Left lung (tissue), 10 donors: Measurements from ENCODE around the gene PSMA5. TPM values are rescaled to one million over a fixed set of nuclear protein-coding genes. Genes with fewer than 3 reads are reported as not detected.

Source experiments
- ATAC-seq: fragments of 200-7000 bp; cut with Tn5 transposase; one replicate; pipeline ENCODE4 v1.9.1; 2020; ENCODE audit warnings: moderate library complexity
- DNase-seq, 4 donors: peaks; one replicate each; pipeline ENCODE4 v3.0.0-alpha.2; 2013 to 2020
- H3K27ac ChIP-seq, 2 donors: fragments of 200-600 bp; sonication (generic) in 1 of 2; one replicate each; pipeline versions ENCODE4 v1.5.0 to v1.8.0; 2020 to 2021
- H3K27me3 ChIP-seq, 2 donors: fragments of 200-600 bp; sonication (generic) in 1 of 2; one replicate each; pipeline versions ENCODE4 v1.5.0 to v1.8.0; 2020 to 2021
- H3K36me3 ChIP-seq, 2 donors: fragments of 200-600 bp; sonication (generic) in 1 of 2; one replicate each; pipeline versions ENCODE4 v1.5.0 to v1.8.0; 2020 to 2021
- H3K4me1 ChIP-seq, 2 donors: fragments of 200-600 bp; one replicate each; pipeline ENCODE4 v1.8.0; 2021
- H3K4me3 ChIP-seq, 2 donors: fragments of 200-600 bp; sonication (generic) in 1 of 2; one replicate each; pipeline versions ENCODE4 v1.5.0 to v1.8.0; 2020 to 2021; ENCODE audit warnings: mild to moderate bottlenecking in 1 of 2
- H3K9me3 ChIP-seq, 2 donors: fragments of 200-600 bp; sonication (generic) in 1 of 2; one replicate each; pipeline versions ENCODE4 v1.5.0 to v1.8.0; 2020 to 2021
- intact Hi-C, 2 donors: fragments of 100-400 bp; cut with DNase I; formaldehyde crosslinking; loops; one replicate each; pipeline versions ENCODE4 v1.11.2 to v1.14.2; 2022
- polyA plus RNA-seq, 6 donors: library from polyadenylated mRNA; unstranded; fragments of 120-200 nt; gene quantifications; one replicate each; pipeline ENCODE4 v1.2.1, GENCODE V29; 2013; ENCODE audit not compliant: insufficient read length in 6 of 6
- total RNA-seq, 2 donors: library from RNA; stranded (reverse); fragmentation: NEBNext Ultra II Directional; extraction: Animal tissue kit (Norgen Biotek cat#: 25700); gene quantifications; one replicate each; pipeline ENCODE4 v1.2.1, GENCODE V29; 2021
- TF ChIP-seq, protein P1 (sequence below), 2 donors: fragments of 200-600 bp; sonication (generic) in 1 of 2; IDR thresholded peaks; one replicate each; pipeline versions ENCODE4 v1.5.0 to v1.8.0; 2021; ENCODE audit warnings: antibody characterized with exemption in 2 of 2
- donor health status: DM: no; HTN: yes; CAD: no.
- donor health status: DM: no; HTN: no; CAD: no.

The PSMA5 gene
- total and polyA plus RNA-seq, 8 donors = 62.2 to 94.7 (median 88.3) TPM

DNA sequence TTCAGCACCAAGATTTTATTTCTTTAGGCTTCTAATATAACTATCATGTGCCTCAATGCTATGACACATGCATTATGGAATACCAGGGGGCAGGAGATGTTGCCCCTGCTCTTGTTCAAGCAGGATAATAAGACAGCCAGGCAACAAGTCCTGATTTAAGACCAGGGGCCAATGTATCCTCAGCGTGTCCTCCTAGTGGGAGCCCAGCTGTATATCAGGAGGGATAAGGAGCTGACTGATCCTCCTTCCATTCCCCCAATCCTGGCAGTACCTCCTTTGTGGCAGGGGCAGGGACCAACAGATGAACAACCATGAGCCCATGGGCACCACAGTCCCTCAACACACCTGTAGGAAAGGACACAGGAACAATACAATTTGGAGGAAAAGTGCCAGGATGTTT lies 57.8 kb downstream of the PSMA5 start:
- DNase-seq = no peak
- peak overlapping the region in 1 of 2 donors; percentile 85 for H3K27ac ChIP-seq
- H3K36me3 ChIP-seq = peaks cover 0 to 32% of the 10 kb centered on the region in 2 donors
- no peak overlapping the region for H3K4me3 ChIP-seq
- TF ChIP-seq, protein P1, sequence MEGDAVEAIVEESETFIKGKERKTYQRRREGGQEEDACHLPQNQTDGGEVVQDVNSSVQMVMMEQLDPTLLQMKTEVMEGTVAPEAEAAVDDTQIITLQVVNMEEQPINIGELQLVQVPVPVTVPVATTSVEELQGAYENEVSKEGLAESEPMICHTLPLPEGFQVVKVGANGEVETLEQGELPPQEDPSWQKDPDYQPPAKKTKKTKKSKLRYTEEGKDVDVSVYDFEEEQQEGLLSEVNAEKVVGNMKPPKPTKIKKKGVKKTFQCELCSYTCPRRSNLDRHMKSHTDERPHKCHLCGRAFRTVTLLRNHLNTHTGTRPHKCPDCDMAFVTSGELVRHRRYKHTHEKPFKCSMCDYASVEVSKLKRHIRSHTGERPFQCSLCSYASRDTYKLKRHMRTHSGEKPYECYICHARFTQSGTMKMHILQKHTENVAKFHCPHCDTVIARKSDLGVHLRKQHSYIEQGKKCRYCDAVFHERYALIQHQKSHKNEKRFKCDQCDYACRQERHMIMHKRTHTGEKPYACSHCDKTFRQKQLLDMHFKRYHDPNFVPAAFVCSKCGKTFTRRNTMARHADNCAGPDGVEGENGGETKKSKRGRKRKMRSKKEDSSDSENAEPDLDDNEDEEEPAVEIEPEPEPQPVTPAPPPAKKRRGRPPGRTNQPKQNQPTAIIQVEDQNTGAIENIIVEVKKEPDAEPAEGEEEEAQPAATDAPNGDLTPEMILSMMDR (IDR thresholded peaks at IDR 0.05) = no peak
- no peaks in the 10 kb centered on the region for H3K27me3 ChIP-seq
- H3K9me3 ChIP-seq = no peaks in the 10 kb centered on the region
- no peak for ATAC-seq
- H3K4me1 ChIP-seq = peaks cover 22 to 52% of the 10 kb centered on the region in 2 donors
- intact Hi-C loops = no loop called here

DNA sequence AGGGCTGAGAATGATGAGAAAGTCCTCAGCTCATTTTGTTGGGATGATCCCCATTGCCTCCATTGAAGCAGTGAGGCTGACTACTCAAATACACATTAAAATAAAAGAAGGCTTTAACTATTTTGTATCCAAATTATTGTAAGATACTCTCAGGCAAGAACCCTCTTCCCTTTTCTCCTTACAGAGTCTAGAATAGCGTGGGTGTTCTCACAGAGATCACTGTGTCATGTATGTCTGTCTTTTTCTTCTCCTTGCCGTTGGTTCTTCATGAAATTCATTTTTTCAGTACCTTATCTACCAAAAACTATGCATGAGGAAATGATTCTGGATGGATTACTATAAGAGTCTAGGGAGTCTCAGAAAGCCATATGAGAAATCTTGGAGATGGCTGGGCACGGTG lies 58.6 kb downstream of the PSMA5 start:
- Histone ChIP-seq H3K36me3 (peaks cover 0 to 32% of the 10 kb centered on the region in 2 donors), H3K27ac (no peak overlapping the region), H3K4me1 (peaks cover 22 to 44% of the 10 kb centered on the region in 2 donors), H3K27me3 (no peaks in the 10 kb centered on the region), H3K4me3 (no peak overlapping the region), H3K9me3 (no peaks in the 10 kb centered on the region)
- no peak for ATAC-seq
- TF ChIP-seq, protein P1 (IDR thresholded peaks at IDR 0.05) = no peak
- intact Hi-C loops = no loop called here
- DNase-seq = no peak

DNA sequence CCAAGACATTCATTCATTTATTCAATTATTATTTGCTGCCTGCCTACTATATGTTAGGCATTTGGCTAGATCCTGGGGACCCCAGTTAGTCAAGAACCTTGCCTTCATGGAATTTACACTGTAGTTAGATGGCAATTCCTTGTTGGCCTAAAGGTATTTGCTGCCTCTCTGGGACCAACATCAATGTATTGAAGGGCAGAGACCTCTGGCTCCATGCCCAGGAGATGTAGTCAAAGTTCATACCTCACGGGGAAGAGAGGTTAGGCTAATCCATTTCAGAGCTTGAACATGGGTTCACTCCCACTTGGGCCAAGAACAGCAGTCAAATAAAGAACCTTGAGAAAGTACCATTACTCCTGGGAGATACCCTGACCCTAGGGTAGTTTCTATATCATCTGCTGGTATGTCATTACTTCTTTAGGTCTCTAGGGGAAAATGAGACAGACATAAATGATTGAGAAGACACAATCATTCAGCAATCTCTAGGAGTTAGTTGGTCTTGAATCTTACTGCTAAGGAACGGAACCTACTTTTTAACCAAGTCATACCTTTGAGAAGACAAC lies 60.5 kb downstream of the PSMA5 start:
- intact Hi-C loops = no loop called here

DNA sequence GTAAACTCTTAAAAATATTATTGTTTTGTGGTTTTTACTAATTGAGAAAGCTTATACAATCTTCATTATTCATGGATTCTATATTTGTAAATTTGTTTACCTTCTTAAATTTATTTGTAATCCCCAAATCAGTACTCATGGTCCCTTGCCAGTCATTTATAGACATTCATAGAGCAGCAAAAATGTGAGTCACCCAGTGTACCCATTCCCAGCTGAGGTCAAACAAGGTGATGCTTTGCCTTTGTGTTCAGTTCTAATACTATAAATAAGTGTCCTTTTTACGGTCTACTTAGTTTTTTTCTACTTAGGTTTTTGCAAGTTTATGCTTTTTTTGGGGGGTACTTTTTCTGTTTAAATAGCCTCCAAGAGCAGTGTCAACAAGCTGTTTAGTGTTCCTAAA lies 64.6 kb downstream of the PSMA5 start:
- DNase-seq (no peak), ATAC-seq (peak; percentile 25)
- peaks cover 0 to 9% of the 10 kb centered on the region in 2 donors for H3K4me1 ChIP-seq
- H3K36me3 ChIP-seq = peaks cover 0 to 17% of the 10 kb centered on the region in 2 donors
- no peak overlapping the region for H3K27ac ChIP-seq
- H3K9me3 ChIP-seq = no peaks in the 10 kb centered on the region
- intact Hi-C loops = no loop called here
- TF ChIP-seq, protein P1 (IDR thresholded peaks at IDR 0.05) = no peak
- no peak overlapping the region for H3K4me3 ChIP-seq
- no peaks in the 10 kb centered on the region for H3K27me3 ChIP-seq

More for the DNA sequence above, 60.5 kb downstream of the PSMA5 start:
- Histone ChIP-seq H3K9me3 (no peaks in the 10 kb centered on the region), H3K27me3 (no peaks in the 10 kb centered on the region), H3K36me3 (peaks cover 0 to 32% of the 10 kb centered on the region in 2 donors), H3K4me3 (no peak overlapping the region), H3K27ac (no peak overlapping the region), H3K4me1 (peaks cover 9 to 32% of the 10 kb centered on the region in 2 donors)
- DNase-seq = no peak
- TF ChIP-seq, protein P1 (IDR thresholded peaks at IDR 0.05) = no peak
- ATAC-seq = no peak

DNA sequence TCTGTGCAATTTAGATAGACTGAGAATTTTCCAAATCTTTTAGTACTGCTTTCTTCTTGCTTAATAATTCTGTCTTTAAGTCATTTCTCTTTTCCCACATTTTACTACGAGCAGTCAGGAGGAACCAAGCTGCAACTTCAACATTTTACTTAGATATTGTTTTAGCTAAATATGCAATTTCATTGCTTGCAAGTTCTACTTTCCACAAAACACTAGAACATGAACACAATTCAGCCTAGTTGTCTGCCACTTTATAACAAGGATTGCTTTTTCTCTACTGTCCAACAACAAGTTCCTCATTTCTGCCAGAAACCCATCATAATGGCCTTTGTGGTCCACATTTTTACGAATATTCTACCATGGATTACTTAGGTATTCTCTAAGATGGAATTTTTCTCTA lies 65.2 kb downstream of the PSMA5 start:
- ATAC-seq = no peak
- H3K4me1 ChIP-seq = peaks cover 0 to 9% of the 10 kb centered on the region in 2 donors
- intact Hi-C loops = no loop called here

More for the DNA sequence above, 65.2 kb downstream of the PSMA5 start:
- Histone ChIP-seq H3K36me3 (peaks cover 0 to 12% of the 10 kb centered on the region in 2 donors), H3K27me3 (no peaks in the 10 kb centered on the region), H3K9me3 (no peaks in the 10 kb centered on the region), H3K4me3 (no peak overlapping the region), H3K27ac (no peak overlapping the region)
- TF ChIP-seq, protein P1 (IDR thresholded peaks at IDR 0.05) = no peak
- DNase-seq = no peak
